Retina (tissue), 1 donor: ENCODE measurements around the gene LAPTM5.

Experiments used
- DNase-seq: peaks from one replicate; pipeline ENCODE4 v3.0.0-alpha.2; 2016

The LAPTM5 gene

GRCh38 chr1:30786264-30786991, 28.9 kb upstream of the LAPTM5 start:
- peak; percentile 84 for DNase-seq

DNA sequence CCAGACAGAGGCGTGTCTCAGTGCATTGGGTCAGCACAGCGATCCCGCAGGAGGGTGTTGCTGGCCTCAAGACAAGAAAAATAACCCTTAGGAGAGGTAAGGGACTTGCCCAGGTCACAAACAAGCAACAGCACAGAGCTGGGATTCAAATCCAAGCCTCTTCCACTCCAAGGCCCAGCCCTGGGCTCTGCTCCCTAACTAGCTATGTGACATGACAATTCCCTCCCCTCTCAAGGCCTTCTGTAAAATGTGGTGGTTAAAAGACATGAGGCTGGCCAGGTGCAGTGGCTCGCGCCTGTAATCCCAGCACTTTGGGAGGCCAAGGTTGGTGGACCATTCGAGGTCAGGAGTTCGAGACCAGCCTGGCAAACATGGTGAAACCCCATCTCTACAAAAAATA, 28.1 kb upstream of the LAPTM5 start:
- DNase-seq: no peak

GRCh38 chr1:30785181-30785580, 27.6 kb upstream of the LAPTM5 start:
- DNase-seq: no peak

GRCh38 chr1:30783256-30783915, 25.8 kb upstream of the LAPTM5 start:
- no peak for DNase-seq

GRCh38 chr1:30782361-30783255, 25.0 kb upstream of the LAPTM5 start:
- peak; percentile 84 for DNase-seq

DNA sequence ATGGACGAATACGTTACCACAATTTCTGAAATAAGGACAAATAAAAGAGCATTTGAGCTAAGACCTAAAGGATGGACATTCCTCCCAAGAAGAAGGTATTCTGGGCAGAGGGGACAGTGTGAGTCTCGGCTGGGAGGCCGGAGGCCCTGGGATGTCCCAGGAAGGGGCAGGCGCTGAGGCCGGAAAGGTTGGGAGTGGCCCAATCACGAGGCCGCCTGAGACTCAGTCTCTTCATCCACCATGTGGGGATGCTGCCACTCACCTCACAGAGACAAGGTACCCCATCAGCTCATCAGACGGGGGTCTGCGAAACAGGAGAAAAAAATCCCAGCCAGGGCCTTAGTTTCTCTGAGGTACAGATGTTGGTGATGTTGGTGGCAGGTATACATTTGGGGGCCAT, 24.3 kb upstream of the LAPTM5 start:
- DNase-seq: no peak

- no peak for DNase-seq
Measured at GRCh38 chr1:30780409-30780808, 22.8 kb upstream of the LAPTM5 start.

- peak; percentile 91 for DNase-seq
Measured at GRCh38 chr1:30779294-30780071, 21.9 kb upstream of the LAPTM5 start.

DNA sequence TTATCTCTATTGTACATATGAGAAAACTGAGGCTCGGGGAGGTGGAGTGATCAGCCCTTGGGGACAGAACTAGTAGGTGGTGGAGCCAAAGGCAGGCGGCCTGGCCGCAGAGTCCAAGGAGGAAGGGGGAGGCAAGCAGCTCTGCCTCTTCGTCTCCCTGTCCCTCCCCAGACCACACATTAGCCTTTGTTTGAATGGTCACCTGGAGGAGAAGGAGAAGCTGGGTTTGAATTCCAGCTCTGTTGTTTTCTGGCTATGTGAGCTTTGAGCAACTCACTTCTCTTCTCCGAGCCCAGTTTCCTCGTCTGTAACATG, 21.4 kb upstream of the LAPTM5 start:
- no peak for DNase-seq

GRCh38 chr1:30778154-30778978, 20.8 kb upstream of the LAPTM5 start:
- no peak for DNase-seq

DNA sequence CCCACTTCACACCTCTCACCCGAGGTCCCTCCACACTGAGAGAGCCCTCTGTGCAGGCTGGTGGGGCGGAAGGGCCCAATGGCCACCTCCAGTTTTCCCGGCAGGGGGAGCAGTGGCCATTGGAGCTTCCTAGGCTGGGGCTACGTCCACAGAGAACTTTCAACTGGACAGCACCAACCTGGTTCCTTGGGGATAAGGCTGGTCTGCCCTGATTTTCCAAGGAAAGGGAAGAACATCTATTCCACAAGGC, 20.3 kb upstream of the LAPTM5 start:
- no peak for DNase-seq

- DNase-seq: no peak
Measured at GRCh38 chr1:30777060-30777903, 19.7 kb upstream of the LAPTM5 start.

- DNase-seq: no peak
Measured at GRCh38 chr1:30776097-30777059, 18.8 kb upstream of the LAPTM5 start.

DNA sequence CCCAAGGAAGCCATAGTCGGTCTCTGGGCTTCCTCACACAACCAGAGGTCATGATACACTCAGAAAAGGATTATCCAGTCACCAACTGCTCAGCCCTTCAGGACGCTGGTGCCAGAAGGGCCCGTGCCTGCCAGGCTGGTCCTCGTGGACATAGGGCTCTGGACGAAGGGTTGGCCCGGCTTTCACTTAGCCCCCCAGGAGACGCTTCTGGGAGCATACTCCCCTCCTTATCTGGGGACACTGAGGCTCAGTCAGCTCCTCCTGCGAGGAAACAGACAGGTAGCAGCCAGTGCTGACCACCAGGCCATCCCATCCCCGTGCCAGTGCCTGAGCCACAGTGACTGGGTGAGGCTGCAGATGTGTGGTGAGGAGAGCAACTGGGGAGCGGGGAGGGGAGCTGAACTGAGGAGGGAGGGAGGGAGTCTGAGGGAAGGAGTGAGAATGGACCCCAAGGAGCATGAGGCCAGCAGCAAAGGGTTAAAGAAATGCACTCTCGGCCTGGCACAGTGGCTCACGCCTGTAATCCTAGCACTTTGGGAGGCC, 17.9 kb upstream of the LAPTM5 start:
- DNase-seq: no peak

DNA sequence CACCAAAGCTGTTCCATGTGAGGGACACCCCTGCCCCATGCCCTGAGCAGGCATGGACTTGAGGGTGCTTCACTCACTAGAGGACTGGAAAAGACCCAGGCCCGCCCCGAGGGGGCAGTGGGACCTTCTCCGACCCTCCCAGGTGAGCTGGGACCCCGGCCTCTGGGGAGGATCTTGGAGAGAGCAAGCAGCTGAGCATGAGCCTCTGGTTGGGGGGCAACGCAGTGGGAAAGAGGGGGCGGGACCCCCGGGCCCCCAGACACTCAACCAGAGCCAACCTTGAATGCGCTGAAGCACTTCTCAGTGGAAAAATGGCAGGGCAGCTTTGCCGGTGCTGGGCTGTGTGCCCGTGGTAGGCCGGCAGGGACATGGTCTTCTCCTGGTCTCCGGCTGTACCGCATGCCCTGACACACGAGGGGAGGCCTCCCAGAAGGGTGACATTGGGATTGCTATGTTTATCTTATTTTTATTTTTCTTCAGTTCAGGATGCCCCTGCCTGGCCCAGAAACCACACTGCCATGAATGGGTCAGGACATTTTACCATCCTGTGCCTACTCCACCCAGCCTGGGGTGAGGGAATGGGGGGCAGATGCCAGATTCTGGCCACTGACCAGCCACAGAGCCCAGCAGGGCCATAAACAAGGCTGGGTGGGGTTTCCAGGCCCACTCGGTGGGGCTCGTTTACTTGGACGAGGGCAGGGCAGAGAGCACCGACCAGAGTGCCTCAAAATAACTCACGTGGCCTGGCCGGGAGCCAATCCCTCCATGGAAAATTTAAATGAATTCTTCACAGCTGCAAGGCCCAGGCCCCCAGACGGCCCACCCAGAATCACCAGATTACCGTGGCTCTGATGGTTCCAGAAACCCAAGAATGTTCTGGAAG, 17.2 kb upstream of the LAPTM5 start:
- DNase-seq: no peak

DNA sequence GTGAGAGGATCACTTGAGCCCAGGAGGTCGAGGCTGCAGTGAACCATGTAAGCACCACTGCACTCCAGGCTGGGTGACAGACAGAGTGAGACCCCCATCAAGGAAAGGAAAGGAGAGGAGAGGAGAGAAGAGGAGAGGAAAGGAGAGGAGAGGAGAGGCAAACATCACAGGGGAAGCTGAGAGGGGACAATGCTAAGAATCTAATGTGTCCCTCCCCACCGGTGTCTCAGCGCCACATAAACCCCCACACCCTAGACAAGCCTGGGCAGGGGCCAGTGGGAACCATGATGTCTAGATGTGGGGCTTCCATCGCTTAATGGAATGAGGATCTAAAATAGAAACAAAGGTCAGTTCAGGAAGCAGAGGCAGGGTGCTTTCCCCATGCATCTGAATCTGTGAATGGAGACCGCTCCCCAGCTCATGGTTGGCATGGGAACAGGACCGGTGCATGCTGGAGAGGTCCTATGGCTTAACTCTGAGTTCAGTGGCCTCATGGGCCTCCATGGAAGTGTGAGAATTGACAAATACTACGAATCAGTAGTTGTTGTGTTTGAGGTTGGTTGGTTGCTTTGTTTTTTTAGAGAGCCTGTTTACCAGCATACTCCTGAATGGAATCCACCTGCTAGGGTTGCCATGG, 16.3 kb upstream of the LAPTM5 start:
- no peak for DNase-seq

DNA sequence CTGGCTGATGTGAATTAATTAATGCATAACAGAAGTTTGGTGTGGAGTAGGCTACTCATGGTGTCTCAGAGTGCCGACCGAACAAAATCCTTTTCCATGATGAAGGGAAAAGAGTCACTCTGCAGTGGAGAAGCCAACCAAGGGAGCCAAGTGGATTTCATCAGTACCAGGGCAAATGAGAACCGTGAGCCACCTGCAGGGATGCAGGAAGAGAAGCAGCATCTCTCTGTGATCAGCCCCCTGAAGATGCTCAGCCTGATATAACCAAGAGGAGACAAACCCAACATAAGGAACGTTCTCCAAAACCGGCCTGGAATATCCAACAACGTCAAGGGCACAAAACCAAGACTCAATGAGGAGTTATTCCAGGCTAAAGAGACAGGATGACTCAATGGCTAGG, 13.4 kb upstream of the LAPTM5 start:
- DNase-seq: no peak

DNA sequence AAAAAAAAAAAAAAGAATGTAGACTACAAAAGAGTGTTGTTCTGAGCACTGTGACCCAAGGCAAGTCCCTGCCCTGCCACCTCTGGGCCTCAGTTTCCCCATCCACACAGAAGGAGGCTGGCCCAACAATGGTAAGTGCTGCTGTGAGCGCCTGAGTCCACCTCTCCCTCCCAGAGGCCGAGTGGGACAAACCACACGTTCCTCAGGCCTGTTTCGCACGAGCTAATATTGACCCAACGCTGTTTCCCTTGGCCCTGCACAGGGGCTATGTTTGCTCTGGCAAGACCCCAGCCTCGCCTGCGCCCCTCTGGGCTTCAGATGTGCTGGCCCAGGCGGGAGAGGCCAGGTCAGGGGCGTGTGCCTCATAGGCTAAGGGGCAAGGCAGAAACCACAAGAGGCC, 12.6 kb upstream of the LAPTM5 start:
- DNase-seq: no peak
